Activated CD4-positive, alpha-beta T cell treated with anti-CD3 and anti-CD28 coated beads for 48 hours (primary cell): ENCODE data around the gene MMP24.
"Not testable (repeated sequence)": the region's sequence is repeated elsewhere in the genome, so short reads cannot be mapped to it uniquely, and the experiment has no call there.

Source experiments
- DNase-seq: peaks from one replicate; pipeline ENCODE4 v3.0.0-alpha.2; 2020

The MMP24 gene

GRCh38 chr20:35262321-35262720 lies 35.8 kb downstream of the MMP24 start:
- DNase-seq, result not testable (repeated sequence)

- DNase-seq, result not testable (repeated sequence)
Observed at GRCh38 chr20:35262731-35263531, 36.4 kb downstream of the MMP24 start.

GRCh38 chr20:35263532-35264341 lies 37.2 kb downstream of the MMP24 start:
- no peak for DNase-seq

- DNase-seq, result no peak
Observed at GRCh38 chr20:35264755-35265154, 38.3 kb downstream of the MMP24 start.

GRCh38 chr20:35267092-35267491 lies 40.6 kb downstream of the MMP24 start:
- DNase-seq, result no peak

- DNase-seq, result peak; percentile 68
Observed at GRCh38 chr20:35269055-35269781, 42.7 kb downstream of the MMP24 start.

GRCh38 chr20:35270021-35270902 lies 43.8 kb downstream of the MMP24 start:
- no peak for DNase-seq

GRCh38 chr20:35271073-35271882 lies 44.8 kb downstream of the MMP24 start:
- DNase-seq, result no peak

- no peak for DNase-seq
Observed at GRCh38 chr20:35271904-35272303, 45.4 kb downstream of the MMP24 start.

GRCh38 chr20:35273449-35274171 lies 47.1 kb downstream of the MMP24 start:
- no peak for DNase-seq

GRCh38 chr20:35274172-35275092 lies 47.9 kb downstream of the MMP24 start:
- DNase-seq, result no peak

GRCh38 chr20:35275741-35276251 lies 49.3 kb downstream of the MMP24 start:
- DNase-seq, result no peak

- DNase-seq, result peak; percentile 20
Observed at GRCh38 chr20:35276408-35276807, 49.9 kb downstream of the MMP24 start.

- DNase-seq, result no peak
Observed at GRCh38 chr20:35277127-35277526, 50.6 kb downstream of the MMP24 start.

GRCh38 chr20:35277531-35278395 lies 51.3 kb downstream of the MMP24 start, which contains the start of gene MMP24OS:
Gene MMP24OS, minus strand, starts transcription at chr20:35278122. Its CDS starts 193 bp downstream, at chr20:35277929.
- DNase-seq, result peak; percentile 93

- DNase-seq, result no peak
Observed at GRCh38 chr20:35279040-35279439, 52.5 kb downstream of the MMP24 start.

- DNase-seq, result no peak
Observed at GRCh38 chr20:35279533-35280174, 53.2 kb downstream of the MMP24 start.

- DNase-seq, result no peak
Observed at GRCh38 chr20:35280523-35280922, 54.0 kb downstream of the MMP24 start.
